ENCODE measurements around the gene RPEL1.

Gene RPEL1

GRCh38 chr10:103280506-103280905 is 34.8 kb downstream of the RPEL1 start:
- DNase-seq (ENCODE audit: insufficient read length, low spot score) (no peak), FAIRE-seq (peak; percentile 21)

GRCh38 chr10:103281753-103282152 is 36.1 kb downstream of the RPEL1 start:
- FAIRE-seq (peak; percentile 58), DNase-seq (ENCODE audit: insufficient read length, low spot score) (peak; percentile 40)
- TF ChIP-seq, protein P1, sequence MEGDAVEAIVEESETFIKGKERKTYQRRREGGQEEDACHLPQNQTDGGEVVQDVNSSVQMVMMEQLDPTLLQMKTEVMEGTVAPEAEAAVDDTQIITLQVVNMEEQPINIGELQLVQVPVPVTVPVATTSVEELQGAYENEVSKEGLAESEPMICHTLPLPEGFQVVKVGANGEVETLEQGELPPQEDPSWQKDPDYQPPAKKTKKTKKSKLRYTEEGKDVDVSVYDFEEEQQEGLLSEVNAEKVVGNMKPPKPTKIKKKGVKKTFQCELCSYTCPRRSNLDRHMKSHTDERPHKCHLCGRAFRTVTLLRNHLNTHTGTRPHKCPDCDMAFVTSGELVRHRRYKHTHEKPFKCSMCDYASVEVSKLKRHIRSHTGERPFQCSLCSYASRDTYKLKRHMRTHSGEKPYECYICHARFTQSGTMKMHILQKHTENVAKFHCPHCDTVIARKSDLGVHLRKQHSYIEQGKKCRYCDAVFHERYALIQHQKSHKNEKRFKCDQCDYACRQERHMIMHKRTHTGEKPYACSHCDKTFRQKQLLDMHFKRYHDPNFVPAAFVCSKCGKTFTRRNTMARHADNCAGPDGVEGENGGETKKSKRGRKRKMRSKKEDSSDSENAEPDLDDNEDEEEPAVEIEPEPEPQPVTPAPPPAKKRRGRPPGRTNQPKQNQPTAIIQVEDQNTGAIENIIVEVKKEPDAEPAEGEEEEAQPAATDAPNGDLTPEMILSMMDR (IDR thresholded peaks at IDR 0.05; ENCODE audit: insufficient read depth, missing control alignments) = no peak

More at GRCh38 chr10:103280506-103280905, 34.8 kb downstream of the RPEL1 start:
- TF ChIP-seq, protein P1 (IDR thresholded peaks at IDR 0.05; ENCODE audit: insufficient read depth, missing control alignments) = no peak

DNA sequence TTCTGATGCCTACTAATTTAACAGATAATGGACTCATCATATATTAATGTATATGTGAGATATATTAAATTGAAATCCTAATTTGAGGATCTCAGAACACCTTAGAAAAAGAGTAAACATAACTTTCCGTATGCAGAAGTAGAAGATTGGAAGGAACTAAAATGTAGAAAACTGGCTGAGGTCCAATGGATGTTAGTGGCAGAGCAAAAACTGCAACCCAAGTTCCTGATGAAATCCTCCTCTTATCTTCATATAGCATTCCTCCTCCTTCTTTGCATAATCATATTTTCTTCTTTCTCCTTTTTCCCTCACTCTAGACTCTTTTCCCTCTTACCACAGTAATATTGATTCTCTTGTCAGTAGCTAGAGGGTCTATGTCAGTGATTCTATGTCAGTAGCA is 37.3 kb downstream of the RPEL1 start:
- TF ChIP-seq, protein P1 (IDR thresholded peaks at IDR 0.05; ENCODE audit: insufficient read depth, missing control alignments) = no peak
- no peak for DNase-seq (ENCODE audit: insufficient read length, low spot score)
- FAIRE-seq = peak; percentile 64

GRCh38 chr10:103284170-103284569 is 38.5 kb downstream of the RPEL1 start:
- DNase-seq (ENCODE audit: insufficient read length, low spot score) (no peak), FAIRE-seq (no peak)
- TF ChIP-seq, protein P1 (IDR thresholded peaks at IDR 0.05; ENCODE audit: insufficient read depth, missing control alignments) = no peak

- TF ChIP-seq, protein P1 (IDR thresholded peaks at IDR 0.05; ENCODE audit: insufficient read depth, missing control alignments) = no peak
- FAIRE-seq = no peak
Measured at GRCh38 chr10:103287992-103288391, 42.3 kb downstream of the RPEL1 start.

GRCh38 chr10:103291588-103291987 is 45.9 kb downstream of the RPEL1 start:
- FAIRE-seq (no peak), DNase-seq (ENCODE audit: insufficient read length, low spot score) (no peak)
- TF ChIP-seq, protein P1 (IDR thresholded peaks at IDR 0.05; ENCODE audit: insufficient read depth, missing control alignments) = no peak

More at GRCh38 chr10:103287992-103288391, 42.3 kb downstream of the RPEL1 start:
- DNase-seq (ENCODE audit: insufficient read length, low spot score) = no peak

- no peak for FAIRE-seq
- DNase-seq (ENCODE audit: insufficient read length, low spot score) = no peak
- TF ChIP-seq, protein P1 (IDR thresholded peaks at IDR 0.05; ENCODE audit: insufficient read depth, missing control alignments) = no peak
Measured at GRCh38 chr10:103295374-103296015, 49.8 kb downstream of the RPEL1 start.
